SH-SY5Y (cell line): ENCODE measurements around the gene GCNT4.

Experiments used
- GATA2 ChIP-seq: IDR thresholded peaks from 2 replicates; pipeline ENCODE4 v1.6.1; 2011; ENCODE audit warnings: mild to moderate bottlenecking, low read depth, low read length
- GATA3 ChIP-seq: IDR thresholded peaks from 2 replicates; pipeline ENCODE4 v1.6.1; 2011; ENCODE audit warnings: low read depth, mild to moderate bottlenecking, low read length, moderate library complexity

GCNT4 gene

GRCh38 chr5:75052192-75053053 is at the start of gene GCNT4:
TSS of gene GCNT4 (minus strand) at chr5:75052558. CDS start at chr5:75030037, 22,521 bp downstream.
- TF ChIP-seq GATA3 (no peak), GATA2 (no peak)

- TF ChIP-seq GATA3, result no peak
- no peak for TF ChIP-seq GATA2
Observed at GRCh38 chr5:75091597-75091996, 39.2 kb upstream of the GCNT4 start.

- TF ChIP-seq GATA2 (no peak), GATA3 (no peak)
Observed at GRCh38 chr5:75089662-75090061, 37.3 kb upstream of the GCNT4 start.

GRCh38 chr5:75089137-75089536 is 36.8 kb upstream of the GCNT4 start:
- no peak for TF ChIP-seq GATA2
- no peak for TF ChIP-seq GATA3

- no peak for TF ChIP-seq GATA3
- TF ChIP-seq GATA2, result no peak
Observed at GRCh38 chr5:75088648-75089047, 36.3 kb upstream of the GCNT4 start.

GRCh38 chr5:75081510-75081909 is 29.2 kb upstream of the GCNT4 start:
- TF ChIP-seq GATA3 (no peak), GATA2 (no peak)

GRCh38 chr5:75078027-75078426 is 25.7 kb upstream of the GCNT4 start:
- TF ChIP-seq GATA2 (no peak), GATA3 (no peak)

- no peak for TF ChIP-seq GATA3
- no peak for TF ChIP-seq GATA2
Observed at GRCh38 chr5:75072061-75072460, 19.7 kb upstream of the GCNT4 start.

GRCh38 chr5:75071100-75071499 is 18.7 kb upstream of the GCNT4 start:
- TF ChIP-seq GATA2 (no peak), GATA3 (no peak)

- no peak for TF ChIP-seq GATA3
- TF ChIP-seq GATA2, result no peak
Observed at GRCh38 chr5:75067434-75067833, 15.1 kb upstream of the GCNT4 start.

- TF ChIP-seq GATA2 (no peak), GATA3 (no peak)
Observed at GRCh38 chr5:75062925-75063531, 10.7 kb upstream of the GCNT4 start.

GRCh38 chr5:75059912-75060545 is 7.7 kb upstream of the GCNT4 start:
- TF ChIP-seq GATA3 (no peak), GATA2 (no peak)

- TF ChIP-seq GATA3 (no peak), GATA2 (no peak)
Observed at GRCh38 chr5:75058986-75059535, 6.7 kb upstream of the GCNT4 start.

GRCh38 chr5:75057561-75057960 is 5.2 kb upstream of the GCNT4 start:
- TF ChIP-seq GATA2 (peak; percentile 53; the same call in 1 of the 2 replicates), GATA3 (peak; percentile 58; the same call in 1 of the 2 replicates)
